ENCODE data around the gene GMPPB. TPM values are rescaled to one million over a fixed set of nuclear protein-coding genes. Genes with fewer than 3 reads are reported as not detected.

The GMPPB gene
- polyA plus RNA-seq, 3 donors, result 14.7 to 17.6 (median 17.6) TPM

GRCh38 chr3:49747792-49748480 lies 24.2 kb upstream of the GMPPB start:
- no peak overlapping the region for H3K4me3 Mint-ChIP-seq
- no peaks in the 10 kb centered on the region for H3K4me1 ChIP-seq (ENCODE audit: control insufficient read depth in 1 of 2, insufficient read depth in 2 of 2, low read length in 2 of 2)
- WGBS (ENCODE audit: insufficient coverage), result 100% methylated on average over 3 of the region's 13 CpGs
- peaks cover 39 to 70% of the 10 kb centered on the region in 2 donors for H3K36me3 ChIP-seq (replicated peaks in 1 of 2; ENCODE audit: control insufficient read depth in 1 of 2, insufficient read depth in 2 of 2, low read length in 2 of 2)
- H3K27ac ChIP-seq (ENCODE audit: low read depth in 1 of 2, low read length in 2 of 2), result no peak overlapping the region
- H3K9me3 Mint-ChIP-seq, result no peaks in the 10 kb centered on the region
- H3K79me2 ChIP-seq (ENCODE audit: insufficient read depth, low read length), result peaks cover 40% of the 10 kb centered on the region
- H4K20me1 ChIP-seq (ENCODE audit: insufficient read depth, low read length), result peaks cover 89% of the 10 kb centered on the region
- peak overlapping the region in 2 of 7 donors; percentile 30 to 50 for H3K27ac Mint-ChIP-seq
- H3K4me1 Mint-ChIP-seq, result no peaks in the 10 kb centered on the region
- no peak overlapping the region for H3K4me2 ChIP-seq (replicated peaks; ENCODE audit: extremely low read depth, low read length, poor library complexity, severe bottlenecking)
- H3K9me3 ChIP-seq (replicated peaks in 1 of 2; ENCODE audit: control insufficient read depth in 1 of 2, insufficient read depth in 1 of 2, low read length in 2 of 2), result no peaks in the 10 kb centered on the region
- H3K27me3 ChIP-seq (ENCODE audit: control insufficient read depth in 2 of 2, insufficient read depth in 2 of 2, low read length in 2 of 2), result no peaks in the 10 kb centered on the region
- peaks cover 41 to 64% of the 10 kb centered on the region in 2 donors for H3K36me3 Mint-ChIP-seq
- no peak overlapping the region for H3K4me3 ChIP-seq (replicated peaks in 1 of 3; ENCODE audit: low read depth in 2 of 3, low read length in 3 of 3)
- no peak for DNase-seq
- TF ChIP-seq CTCF (IDR thresholded peaks at IDR 0.05), result no peak
- H3K27me3 Mint-ChIP-seq (ENCODE audit: low read depth in 3 of 3), result peaks cover 0 to 3% (median 0%) of the 10 kb centered on the region in 3 donors
- H2AFZ ChIP-seq (ENCODE audit: insufficient read depth, low read depth, low read length, poor library complexity, severe bottlenecking), result no peak overlapping the region
- intact Hi-C loops (cut with micrococcal nuclease), result no loop called here
- H3K9ac ChIP-seq (ENCODE audit: insufficient read depth, low read length, poor library complexity, severe bottlenecking), result no peak overlapping the region

GRCh38 chr3:49745986-49746385 lies 22.2 kb upstream of the GMPPB start:
- no CpG with 5 or more reads among the region's 2 CpGs for WGBS (ENCODE audit: insufficient coverage)
- no peaks in the 10 kb centered on the region for H3K9me3 Mint-ChIP-seq
- Histone ChIP-seq H3K27me3 (ENCODE audit: control insufficient read depth in 2 of 2, insufficient read depth in 2 of 2, low read length in 2 of 2) (no peaks in the 10 kb centered on the region), H3K36me3 (replicated peaks in 1 of 2; ENCODE audit: control insufficient read depth in 1 of 2, insufficient read depth in 2 of 2, low read length in 2 of 2) (peaks cover 43 to 84% of the 10 kb centered on the region in 2 donors), H3K9ac (ENCODE audit: insufficient read depth, low read length, poor library complexity, severe bottlenecking) (no peak overlapping the region), H4K20me1 (ENCODE audit: insufficient read depth, low read length) (peaks cover 76% of the 10 kb centered on the region), H3K4me1 (ENCODE audit: control insufficient read depth in 1 of 2, insufficient read depth in 2 of 2, low read length in 2 of 2) (no peaks in the 10 kb centered on the region), H2AFZ (ENCODE audit: insufficient read depth, low read depth, low read length, poor library complexity, severe bottlenecking) (no peak overlapping the region), H3K4me2 (replicated peaks; ENCODE audit: extremely low read depth, low read length, poor library complexity, severe bottlenecking) (no peak overlapping the region), H3K9me3 (replicated peaks in 1 of 2; ENCODE audit: control insufficient read depth in 1 of 2, insufficient read depth in 1 of 2, low read length in 2 of 2) (no peaks in the 10 kb centered on the region), H3K4me3 (replicated peaks in 1 of 3; ENCODE audit: low read depth in 2 of 3, low read length in 3 of 3) (no peak overlapping the region), H3K79me2 (ENCODE audit: insufficient read depth, low read length) (peaks cover 39% of the 10 kb centered on the region), H3K27ac (ENCODE audit: low read depth in 1 of 2, low read length in 2 of 2) (no peak overlapping the region)
- no peaks in the 10 kb centered on the region for H3K4me1 Mint-ChIP-seq
- no peak for TF ChIP-seq CTCF (IDR thresholded peaks at IDR 0.05)
- no peak overlapping the region for H3K4me3 Mint-ChIP-seq
- H3K36me3 Mint-ChIP-seq, result peaks cover 41 to 76% of the 10 kb centered on the region in 2 donors
- intact Hi-C loops (cut with micrococcal nuclease), result no loop called here
- peaks cover 0 to 3% (median 0%) of the 10 kb centered on the region in 3 donors for H3K27me3 Mint-ChIP-seq (ENCODE audit: low read depth in 3 of 3)
- peak overlapping the region in 1 of 7 donors; percentile 11 for H3K27ac Mint-ChIP-seq
- DNase-seq, result no peak

Data from CD14-positive monocyte (primary cell).